CD14-positive monocyte (primary cell): ENCODE measurements around the gene LRRK1. TPM values are rescaled to one million over a fixed set of nuclear protein-coding genes. Genes with fewer than 3 reads are reported as not detected.

Source experiments
- DNase-seq, 3 donors: peaks; one replicate each; pipeline ENCODE4 v3.0.0-alpha.2; 2011 to 2022
- H2AFZ ChIP-seq: 2 replicates; pipeline ENCODE4 v1.6.0; 2012; ENCODE audit warnings: mild to moderate bottlenecking, low read depth, low read length, inconsistent platforms; ENCODE audit not compliant: insufficient read depth, poor library complexity, severe bottlenecking
- H3K27ac ChIP-seq, 2 donors: 1 replicate in 1 of 2; 2 replicates in 1 of 2; pipeline ENCODE4 v1.5.1; 2012 to 2013; ENCODE audit warnings: low read length in 2 of 2, control low read depth in 1 of 2, inconsistent platforms in 1 of 2, low read depth in 1 of 2, mild to moderate bottlenecking in 1 of 2
- H3K27me3 ChIP-seq, 2 donors: one replicate each; pipeline versions ENCODE4 v1.6.0 to v1.6.1; 2011 to 2013; ENCODE audit warnings: low read length in 2 of 2; ENCODE audit not compliant: control insufficient read depth in 2 of 2, insufficient read depth in 2 of 2
- H3K36me3 ChIP-seq, 2 donors: replicated peaks in 1 of 2; 1 replicate in 1 of 2; 2 replicates in 1 of 2; pipeline versions ENCODE4 v1.5.1 to v1.6.1; 2012 to 2013; ENCODE audit warnings: low read length in 2 of 2, control low read depth in 1 of 2, inconsistent platforms in 1 of 2, mild to moderate bottlenecking in 1 of 2; ENCODE audit not compliant: insufficient read depth in 2 of 2, control insufficient read depth in 1 of 2
- H3K4me1 ChIP-seq, 2 donors: 1 replicate in 1 of 2; 2 replicates in 1 of 2; pipeline versions ENCODE4 v1.5.1 to v1.6.1; 2012 to 2013; ENCODE audit warnings: low read length in 2 of 2, control low read depth in 1 of 2, inconsistent platforms in 1 of 2, mild to moderate bottlenecking in 1 of 2, moderate library complexity in 1 of 2; ENCODE audit not compliant: insufficient read depth in 2 of 2, control insufficient read depth in 1 of 2
- H3K4me2 ChIP-seq: replicated peaks from 2 replicates; pipeline ENCODE3; 2012; ENCODE audit warnings: low read length, moderate library complexity, mild to moderate bottlenecking; ENCODE audit not compliant: poor library complexity, severe bottlenecking; ENCODE audit errors: extremely low read depth
- H3K4me3 ChIP-seq, 3 experiments: fragments of 200-600 bp in 1 of 3; sonication (generic) in 1 of 3; replicated peaks in 1 of 3; 1 replicate in 2 of 3; 2 replicates in 1 of 3; pipeline ENCODE4 v1.5.1; 2011 to 2013; ENCODE audit warnings: low read length in 3 of 3, mild to moderate bottlenecking in 3 of 3, control low read depth in 2 of 3, low read depth in 2 of 3, inconsistent platforms in 1 of 3, moderate library complexity in 1 of 3
- H3K79me2 ChIP-seq: 2 replicates; pipeline ENCODE4 v1.6.0; 2012; ENCODE audit warnings: mild to moderate bottlenecking, control low read depth, inconsistent platforms, low read length, moderate library complexity; ENCODE audit not compliant: insufficient read depth
- H3K9ac ChIP-seq: 2 replicates; pipeline ENCODE4 v1.6.0; 2017; ENCODE audit warnings: low read length, mild to moderate bottlenecking; ENCODE audit not compliant: insufficient read depth, poor library complexity, severe bottlenecking
- H3K9me3 ChIP-seq, 2 donors: replicated peaks in 1 of 2; 1 replicate in 1 of 2; 2 replicates in 1 of 2; pipeline versions ENCODE4 v1.5.1 to v1.6.1; 2012 to 2013; ENCODE audit warnings: low read length in 2 of 2, control low read depth in 1 of 2; ENCODE audit not compliant: control insufficient read depth in 1 of 2, insufficient read depth in 1 of 2
- H4K20me1 ChIP-seq: 2 replicates; pipeline ENCODE4 v1.6.0; 2012; ENCODE audit warnings: mild to moderate bottlenecking, low read length, control low read depth, moderate library complexity; ENCODE audit not compliant: insufficient read depth
- H3K27ac Mint-ChIP-seq, 7 donors: one replicate each; pipeline ENCODE4 v1.8.0; 2020; ENCODE audit warnings: mild to moderate bottlenecking in 7 of 7, mixed read lengths in 7 of 7, moderate library complexity in 6 of 7, inconsistent platforms in 2 of 7
- H3K27me3 Mint-ChIP-seq, 3 donors: one replicate each; pipeline ENCODE4 v1.8.0; 2021 to 2022; ENCODE audit warnings: low read depth in 3 of 3, mild to moderate bottlenecking in 3 of 3, mixed read lengths in 3 of 3, moderate library complexity in 3 of 3, inconsistent platforms in 1 of 3
- H3K36me3 Mint-ChIP-seq, 2 donors: one replicate each; pipeline ENCODE4 v1.8.0; 2020; ENCODE audit warnings: mixed read lengths in 2 of 2, inconsistent platforms in 1 of 2, mild to moderate bottlenecking in 1 of 2
- H3K4me1 Mint-ChIP-seq: one replicate; pipeline ENCODE4 v1.8.0; 2020; ENCODE audit warnings: mild to moderate bottlenecking, mixed read lengths
- H3K4me3 Mint-ChIP-seq, 2 donors: one replicate each; pipeline ENCODE4 v1.8.0; 2020; ENCODE audit warnings: mild to moderate bottlenecking in 2 of 2, mixed read lengths in 2 of 2, moderate library complexity in 1 of 2
- H3K9me3 Mint-ChIP-seq, 7 donors: one replicate each; pipeline ENCODE4 v1.8.0; 2020 to 2022; ENCODE audit warnings: mixed read lengths in 7 of 7, mild to moderate bottlenecking in 6 of 7, moderate library complexity in 6 of 7, inconsistent platforms in 2 of 7
- CTCF ChIP-seq: fragments of 200-600 bp; IDR thresholded peaks from one replicate; pipeline ENCODE4 v1.8.0; 2022; ENCODE audit warnings: antibody characterized with exemption, mild to moderate bottlenecking
- WGBS: methylation state at CpG from one replicate; pipeline ENCODE4 v1.1.5; 2013; ENCODE audit warnings: missing lambda C conversion rate; ENCODE audit not compliant: insufficient coverage; 5-methylcytosine and 5-hydroxymethylcytosine counted together
- intact Hi-C, 2 donors: fragments of 100-400 bp; cut with micrococcal nuclease; formaldehyde crosslinking; loops; one replicate each; pipeline versions ENCODE4 v1.15.0 to v1.15.1; 2023
- polyA plus RNA-seq, 3 donors: library from polyadenylated mRNA; depleted of rRNA in 1 of 3; unstranded in 2 of 3; stranded (reverse) in 1 of 3; fragments of 300-500 nt in 2 of 3; fragments of >200 nt in 1 of 3; fragmentation: Illumina TruSeq in 2 of 3; gene quantifications; 1 replicate in 2 of 3; 2 replicates in 1 of 3; pipeline ENCODE4 v1.2.3, GENCODE V29; 2012 to 2021

The LRRK1 gene
- polyA plus RNA-seq, 3 donors, result 1.7 to 18.9 (median 5.4) TPM

GRCh38 chr15:101108791-101109190, 189.6 kb downstream of the LRRK1 start:
- Mint-ChIP-seq H3K4me3 (no peak overlapping the region), H3K36me3 (no peaks in the 10 kb centered on the region), H3K27ac (peak overlapping the region in 1 of 7 donors; percentile 27), H3K9me3 (peaks cover 0 to 6% (median 0%) of the 10 kb centered on the region in 7 donors), H3K27me3 (peaks cover 4 to 9% (median 8%) of the 10 kb centered on the region in 3 donors), H3K4me1 (no peaks in the 10 kb centered on the region)
- no peaks in the 10 kb centered on the region for H4K20me1 ChIP-seq
- TF ChIP-seq CTCF, result no peak
- H3K4me1 ChIP-seq, result no peaks in the 10 kb centered on the region
- no peak overlapping the region for H3K4me3 ChIP-seq
- no peaks in the 10 kb centered on the region for H3K79me2 ChIP-seq
- no peak overlapping the region for H2AFZ ChIP-seq
- intact Hi-C loops, result no loop called here
- no peak for DNase-seq
- H3K27ac ChIP-seq, result no peak overlapping the region
- no peak overlapping the region for H3K9ac ChIP-seq
- no peaks in the 10 kb centered on the region for H3K36me3 ChIP-seq
- WGBS, result 100% methylated on average over 2 of the region's 7 CpGs
- H3K27me3 ChIP-seq, result no peaks in the 10 kb centered on the region
- no peak overlapping the region for H3K4me2 ChIP-seq
- H3K9me3 ChIP-seq, result no peaks in the 10 kb centered on the region

- H3K9ac ChIP-seq, result no peak overlapping the region
Observed at GRCh38 chr15:101110681-101111569, 191.8 kb downstream of the LRRK1 start.

More at GRCh38 chr15:101110681-101111569, 191.8 kb downstream of the LRRK1 start:
- Mint-ChIP-seq H3K36me3 (peaks cover 0 to 1% of the 10 kb centered on the region in 2 donors), H3K27ac (no peak overlapping the region), H3K27me3 (peaks cover 9 to 22% (median 16%) of the 10 kb centered on the region in 3 donors), H3K9me3 (peaks cover 0 to 8% (median 0%) of the 10 kb centered on the region in 7 donors), H3K4me3 (no peak overlapping the region), H3K4me1 (peaks cover 8% of the 10 kb centered on the region)
- H2AFZ ChIP-seq, result no peak overlapping the region
- no peak for TF ChIP-seq CTCF
- intact Hi-C loops, result no loop called here
- no peak for DNase-seq
- WGBS, result 97% methylated on average over 21 of the region's 23 CpGs
- no peaks in the 10 kb centered on the region for H4K20me1 ChIP-seq
- no peak overlapping the region for H3K4me3 ChIP-seq
- H3K4me2 ChIP-seq, result no peak overlapping the region
- no peak overlapping the region for H3K27ac ChIP-seq
- H3K4me1 ChIP-seq, result peaks cover 3% of the 10 kb centered on the region in 2 donors
- peaks cover 0 to 7% of the 10 kb centered on the region in 2 donors for H3K27me3 ChIP-seq
- no peaks in the 10 kb centered on the region for H3K79me2 ChIP-seq
- H3K9me3 ChIP-seq, result no peaks in the 10 kb centered on the region
- H3K36me3 ChIP-seq, result no peaks in the 10 kb centered on the region
